Stimulated activated naive CD8-positive, alpha-beta T cell treated with anti-CD3 and anti-CD28 coated beads, Interleukin-15, amount 100 ng/mL, for 72 hours (primary cell): ENCODE results near the gene PDE4D.

Source experiments
- ATAC-seq: fragments of 150-1000 bp; cut with Tn5 transposase; 2 replicates; pipeline ENCODE4 v1.10.0; 2021; ENCODE audit warnings: mild to moderate bottlenecking, moderate library complexity
- DNase-seq, 2 donors: peaks; one replicate each; pipeline ENCODE4 v3.0.0; 2021 to 2022
- H3K27ac Mint-ChIP-seq, 2 donors: one replicate each; pipeline ENCODE4 v1.8.0; 2022; ENCODE audit warnings: mild to moderate bottlenecking in 2 of 2, mixed read lengths in 2 of 2, moderate library complexity in 2 of 2
- H3K27me3 Mint-ChIP-seq: one replicate; pipeline ENCODE4 v1.8.0; 2022; ENCODE audit warnings: mixed read lengths
- H3K4me1 Mint-ChIP-seq: one replicate; pipeline ENCODE4 v1.8.0; 2022; ENCODE audit warnings: mild to moderate bottlenecking, mixed read lengths
- H3K4me3 Mint-ChIP-seq, 2 donors: one replicate each; pipeline ENCODE4 v1.8.0; 2022; ENCODE audit warnings: mild to moderate bottlenecking in 2 of 2, mixed read lengths in 2 of 2, moderate library complexity in 1 of 2
- H3K9me3 Mint-ChIP-seq, 2 donors: one replicate each; pipeline ENCODE4 v1.8.0; 2022; ENCODE audit warnings: mixed read lengths in 2 of 2

Gene PDE4D

GRCh38 chr5:58923355-58923754 lies 970.2 kb downstream of the PDE4D start:
- ATAC-seq, result no peak
- Mint-ChIP-seq H3K27me3 (peaks cover 6% of the 10 kb centered on the region), H3K4me1 (peaks cover 18% of the 10 kb centered on the region), H3K4me3 (no peak overlapping the region), H3K27ac (peak overlapping the region in 1 of 2 donors; percentile 51), H3K9me3 (no peaks in the 10 kb centered on the region)
- DNase-seq, result no peak

DNA sequence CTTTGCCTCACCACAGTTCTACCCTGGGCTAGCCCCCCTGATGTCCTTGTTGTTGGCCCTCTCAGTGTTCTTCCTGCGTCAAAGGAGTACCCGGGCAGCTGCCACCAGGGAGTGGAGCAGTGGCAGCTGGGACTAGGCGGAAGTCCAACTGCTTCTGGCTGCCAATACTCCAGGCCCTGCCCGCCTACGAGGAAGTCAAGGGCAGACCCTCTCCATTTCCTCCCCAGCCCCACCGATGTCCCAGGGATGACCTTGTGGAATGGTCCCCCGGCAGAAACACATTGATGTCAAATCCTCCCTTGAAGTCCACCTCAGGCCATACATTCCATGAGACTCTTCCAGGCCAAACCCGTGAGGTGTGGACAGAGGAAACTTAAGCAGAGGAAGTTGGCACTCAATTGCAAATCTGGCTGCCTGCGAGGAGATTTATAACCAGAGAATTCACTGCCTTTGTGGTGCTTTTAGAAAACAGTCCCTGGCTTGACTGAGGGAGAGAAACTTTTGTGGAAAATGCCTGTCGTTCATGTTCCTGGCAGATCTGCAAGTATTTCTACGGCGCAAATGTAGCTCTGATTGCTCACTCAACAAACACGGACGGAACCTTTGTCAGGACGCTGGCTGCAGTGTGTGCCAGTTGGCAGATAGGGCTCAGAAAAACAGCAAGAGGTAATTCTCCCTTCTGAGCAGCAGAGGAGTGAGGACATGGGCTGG lies 970.9 kb downstream of the PDE4D start:
- no peak overlapping the region for H3K27ac Mint-ChIP-seq
- ATAC-seq (no peak), DNase-seq (no peak)
- H3K4me3 Mint-ChIP-seq, result no peak overlapping the region
- H3K27me3 Mint-ChIP-seq, result peaks cover 6% of the 10 kb centered on the region
- peaks cover 16% of the 10 kb centered on the region for H3K4me1 Mint-ChIP-seq
- H3K9me3 Mint-ChIP-seq, result no peaks in the 10 kb centered on the region

DNA sequence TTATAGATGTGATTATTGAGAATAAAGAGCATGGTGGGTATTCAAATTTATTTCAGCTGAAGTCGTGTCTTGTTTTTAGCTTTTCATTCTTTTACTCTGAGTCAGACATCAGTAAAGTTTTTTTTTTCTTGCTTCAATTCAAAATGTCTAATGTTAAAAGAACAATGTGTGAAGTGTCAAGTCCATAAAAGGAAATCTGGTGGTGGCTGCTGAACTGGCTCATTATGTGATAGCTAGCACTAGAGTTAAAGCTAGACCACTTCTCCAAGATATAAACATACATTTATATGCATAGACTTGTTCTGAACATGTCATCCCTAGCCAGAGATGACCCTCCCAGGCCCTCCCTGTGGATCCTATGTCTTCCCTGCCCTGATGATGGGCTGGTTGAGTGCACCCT lies 972.4 kb downstream of the PDE4D start:
- no peak for ATAC-seq
- peaks cover 14% of the 10 kb centered on the region for H3K27me3 Mint-ChIP-seq
- H3K4me1 Mint-ChIP-seq, result peaks cover 5% of the 10 kb centered on the region
- no peak overlapping the region for H3K4me3 Mint-ChIP-seq
- DNase-seq, result no peak
- H3K27ac Mint-ChIP-seq, result peak overlapping the region in 1 of 2 donors; percentile 2
- H3K9me3 Mint-ChIP-seq, result no peaks in the 10 kb centered on the region

- DNase-seq (no peak), ATAC-seq (no peak)
- H3K27ac Mint-ChIP-seq, result peak overlapping the region in 1 of 2 donors; percentile 33
- H3K27me3 Mint-ChIP-seq, result peaks cover 23% of the 10 kb centered on the region
- no peak overlapping the region for H3K4me3 Mint-ChIP-seq
- no peaks in the 10 kb centered on the region for H3K4me1 Mint-ChIP-seq
- H3K9me3 Mint-ChIP-seq, result no peaks in the 10 kb centered on the region
Measured at GRCh38 chr5:58919833-58920232, 973.7 kb downstream of the PDE4D start.
